NCI-H524 treated with DMSO at 0.1 percent for 48 hours (cell line): ENCODE data around the gene ZNF568.
A peak's percentile ranks its signal among the peaks of the same experiment; 100 is the strongest.

Experiments
- DNase-seq: peaks from one replicate; lab custom pipeline; 2025; lab: John Stamatoyannopoulos, UW

The ZNF568 gene

GRCh38 chr19:36915992-36916830 lies at the start of gene ZNF568, which contains the start of gene ZNF829:
ZNF568 (plus strand) TSS chr19:36916332; CDS start chr19:36922771, 6,439 bp downstream.
ZNF829 (minus strand) TSS chr19:36916291; CDS start chr19:36915167, 1,124 bp downstream.
- peak; percentile 75 for DNase-seq

- DNase-seq: no peak
Observed at GRCh38 chr19:36876993-36877938, 38.9 kb upstream of the ZNF568 start.

GRCh38 chr19:36891768-36892357 lies 24.3 kb upstream of the ZNF568 start:
- DNase-seq: no peak

- no peak for DNase-seq
Observed at GRCh38 chr19:36894849-36895383, 21.2 kb upstream of the ZNF568 start.

GRCh38 chr19:36898422-36898821 lies 17.7 kb upstream of the ZNF568 start:
- DNase-seq: no peak

GRCh38 chr19:36916991-36917390 lies 859 bp downstream of the ZNF568 start:
- DNase-seq: no peak

GRCh38 chr19:36918090-36918489 lies 2.0 kb downstream of the ZNF568 start:
- DNase-seq: no peak

GRCh38 chr19:36931684-36932083 lies 15.6 kb downstream of the ZNF568 start:
- no peak for DNase-seq

- no peak for DNase-seq
Observed at GRCh38 chr19:36939153-36939552, 23.0 kb downstream of the ZNF568 start.

- no peak for DNase-seq
Observed at GRCh38 chr19:36950335-36951119, 34.4 kb downstream of the ZNF568 start.

GRCh38 chr19:36962346-36962745 lies 46.2 kb downstream of the ZNF568 start:
- no peak for DNase-seq

GRCh38 chr19:36963280-36963679 lies 47.1 kb downstream of the ZNF568 start:
- DNase-seq: peak; percentile 59

GRCh38 chr19:36972571-36972970 lies 56.4 kb downstream of the ZNF568 start:
- DNase-seq: no peak

- DNase-seq: peak; percentile 30
Observed at GRCh38 chr19:36973021-36973843, 57.1 kb downstream of the ZNF568 start.

GRCh38 chr19:36973844-36974195 lies 57.7 kb downstream of the ZNF568 start:
- DNase-seq: no peak

- no peak for DNase-seq
Observed at GRCh38 chr19:36986131-36986530, 70.0 kb downstream of the ZNF568 start.

GRCh38 chr19:36986601-36987000 lies 70.5 kb downstream of the ZNF568 start:
- no peak for DNase-seq

- DNase-seq: no peak
Observed at GRCh38 chr19:36987091-36987490, 71.0 kb downstream of the ZNF568 start.

GRCh38 chr19:36997152-36997842 lies 81.2 kb downstream of the ZNF568 start:
- DNase-seq: no peak

- DNase-seq: no peak
Observed at GRCh38 chr19:36997843-36998235, 81.7 kb downstream of the ZNF568 start.
